Spleen (tissue), 11 donors: Measurements from ENCODE around the gene RELL1. TPM values are rescaled to one million over a fixed set of nuclear protein-coding genes. Genes with fewer than 3 reads are reported as not detected.

Experiments used
- DNase-seq: peaks from one replicate; pipeline ENCODE4 v3.0.0-alpha.2; 2020
- H3K27ac ChIP-seq, 8 donors: fragments of 200-600 bp; sonication (generic) in 7 of 8; 1 replicate in 4 of 8; 2 replicates in 4 of 8; pipeline versions ENCODE4 v1.5.0 to v1.8.0; 2016 to 2021; ENCODE audit warnings: inconsistent platforms in 4 of 8, mild to moderate bottlenecking in 4 of 8, moderate library complexity in 1 of 8
- H3K27me3 ChIP-seq, 7 donors: fragments of 200-600 bp; sonication (generic) in 6 of 7; replicated peaks in 1 of 7; 1 replicate in 4 of 7; 2 replicates in 3 of 7; pipeline versions ENCODE4 v1.5.0 to v1.8.0; 2016 to 2021; ENCODE audit warnings: inconsistent platforms in 3 of 7, mild to moderate bottlenecking in 1 of 7
- H3K36me3 ChIP-seq, 6 donors: fragments of 200-600 bp; sonication (generic) in 5 of 6; 1 replicate in 4 of 6; 2 replicates in 2 of 6; pipeline versions ENCODE4 v1.5.0 to v1.8.0; 2016 to 2021; ENCODE audit warnings: inconsistent platforms in 2 of 6
- H3K4me1 ChIP-seq, 6 donors: fragments of 200-600 bp; sonication (generic) in 5 of 6; 1 replicate in 3 of 6; 2 replicates in 3 of 6; pipeline versions ENCODE4 v1.5.0 to v1.8.0; 2016 to 2021; ENCODE audit warnings: inconsistent platforms in 3 of 6
- H3K4me3 ChIP-seq, 8 donors: fragments of 200-600 bp; sonication (generic) in 7 of 8; 1 replicate in 4 of 8; 2 replicates in 4 of 8; pipeline versions ENCODE4 v1.5.0 to v1.8.0; 2016 to 2021; ENCODE audit warnings: inconsistent platforms in 4 of 8, mild to moderate bottlenecking in 4 of 8, moderate library complexity in 2 of 8
- H3K9me3 ChIP-seq, 8 donors: fragments of 200-600 bp; sonication (generic) in 7 of 8; 1 replicate in 4 of 8; 2 replicates in 4 of 8; pipeline versions ENCODE4 v1.5.0 to v1.8.0; 2016 to 2021; ENCODE audit warnings: inconsistent platforms in 4 of 8
- POLR2A ChIP-seq, 3 donors: fragments of 450-650 bp; IDR thresholded peaks; one replicate each; pipeline ENCODE4 v1.5.1; 2017; ENCODE audit warnings: antibody characterized with exemption in 3 of 3, mild to moderate bottlenecking in 1 of 3
- POLR2AphosphoS5 ChIP-seq, 3 donors: sonication (generic); formaldehyde crosslinking; IDR thresholded peaks; one replicate each; pipeline ENCODE4 v1.5.1; 2017; ENCODE audit warnings: antibody characterized with exemption in 3 of 3
- WGBS, 5 donors: extraction: QIAGEN DNeasy Blood & Tissue Kit in 3 of 5; methylation state at CpG; one replicate each; pipeline versions ENCODE4 v1.1.5 to v1.1.7; 2013 to 2018; 5-methylcytosine and 5-hydroxymethylcytosine counted together
- intact Hi-C: fragments of 100-400 bp; cut with DNase I; formaldehyde crosslinking; loops from one replicate; pipeline ENCODE4 v1.15.0; 2023; ENCODE audit warnings: low total_unique reads
- polyA plus RNA-seq, 3 donors: library from polyadenylated mRNA; stranded (reverse); fragments of 200-250 nt; gene quantifications; one replicate each; pipeline ENCODE4 v1.2.1, GENCODE V29; 2013
- total RNA-seq, 7 donors: library from RNA; depleted of rRNA in 3 of 7; stranded (reverse); fragments of >200 nt in 3 of 7; fragmentation: NEBNext Ultra II Directional in 4 of 7; extraction: Animal tissue kit (Norgen Biotek cat#: 25700) in 4 of 7; gene quantifications; one replicate each; pipeline versions ENCODE4 v1.1.0 to v1.2.1, GENCODE V29; 2016 to 2021
- TF ChIP-seq, protein P1 (sequence below), 11 experiments: fragments of 200-600 bp in 7 of 11; fragments of 450-650 bp in 4 of 11; sonication (generic) in 4 of 11; IDR thresholded peaks in 8 of 11; conservative IDR thresholded peaks in 3 of 11; 1 replicate in 7 of 11; 2 replicates in 4 of 11; pipeline versions ENCODE4 v1.4.0 to v1.8.0; 2016 to 2021; ENCODE audit warnings: antibody characterized with exemption in 11 of 11, inconsistent platforms in 4 of 11, mild to moderate bottlenecking in 1 of 11
- donor health status: healthy with polysubstance abuse.
- donor health status: DM: no; HTN: no; CAD: no; lungs with moderate emphysema.
- donor health status: DM: no; HTN: no; CAD: no.
- donor health status: Bipolar disorder and iron deficiency.
- donor health status: healthy.
- donor health status: DM: no; HTN: no; CAD: no.
- donor health status: DM: yes; HTN: yes; CAD: no.

Gene RELL1
- total and polyA plus RNA-seq, 10 donors, result 0.59 to 70.4 (median 42.6) TPM

DNA sequence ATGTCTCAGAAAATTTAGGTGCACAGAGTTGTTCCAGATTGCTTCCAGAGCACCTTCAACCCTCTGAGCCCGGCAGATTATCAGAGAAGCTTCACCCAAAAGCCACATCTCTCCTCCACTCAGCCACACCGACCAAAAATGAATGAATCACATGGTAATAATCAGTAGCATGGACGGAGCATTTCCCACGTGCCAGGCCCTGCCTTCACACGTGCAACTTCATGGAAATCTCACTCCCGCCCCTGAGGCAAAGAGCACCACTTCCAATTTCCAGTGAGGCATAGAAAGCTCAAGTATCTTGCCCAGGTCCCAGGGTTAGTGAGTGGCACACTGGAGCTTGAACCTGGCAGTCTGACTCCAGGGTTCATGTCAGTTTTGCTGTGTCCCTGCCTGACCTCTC, 56.5 kb downstream of the RELL1 start:
- WGBS, 5 donors, result 87 to 100% (median 95%) methylated on average over 6 of the region's 6 CpGs
- no peaks in the 10 kb centered on the region for H3K27me3 ChIP-seq
- H3K9me3 ChIP-seq, result no peaks in the 10 kb centered on the region
- H3K4me3 ChIP-seq, result no peak overlapping the region
- TF ChIP-seq POLR2A (IDR thresholded peaks at IDR 0.05), result no peak
- H3K4me1 ChIP-seq, result no peaks in the 10 kb centered on the region
- no peak overlapping the region for H3K27ac ChIP-seq
- peaks cover 0 to 95% (median 34%) of the 10 kb centered on the region in 6 donors for H3K36me3 ChIP-seq
- DNase-seq, result no peak
- intact Hi-C loops, result no loop called here

DNA sequence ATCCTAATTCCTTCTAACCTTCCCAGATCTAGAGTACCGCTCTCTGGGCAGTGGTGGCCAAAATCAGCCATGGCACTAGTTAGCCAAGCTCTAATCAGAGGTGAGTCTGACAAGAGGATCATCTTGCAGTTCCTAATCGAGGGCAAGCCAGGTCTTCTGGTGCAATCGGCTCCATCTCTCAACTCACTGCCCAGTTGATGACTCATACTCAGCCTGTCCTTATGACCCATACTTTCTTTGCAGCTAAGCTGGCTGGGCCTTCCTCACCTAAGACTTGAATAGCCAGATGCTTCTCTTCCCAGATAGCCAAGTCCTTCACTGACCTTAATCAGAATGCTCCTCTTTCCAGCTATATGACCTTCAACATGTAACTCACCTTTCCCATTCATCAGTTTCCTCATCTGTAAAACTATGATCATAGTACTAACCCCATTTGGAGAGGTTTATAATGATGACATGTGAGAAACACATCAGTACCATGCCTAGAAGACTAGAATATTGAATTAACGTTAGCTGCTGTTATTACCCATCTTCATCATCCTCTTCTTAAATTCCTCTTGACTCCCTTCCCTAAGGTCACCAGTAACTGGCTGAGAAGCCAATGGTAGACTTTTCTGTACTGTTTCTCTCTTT, 57.1 kb downstream of the RELL1 start:
- intact Hi-C loops, result no loop called here
- DNase-seq, result no peak

DNA sequence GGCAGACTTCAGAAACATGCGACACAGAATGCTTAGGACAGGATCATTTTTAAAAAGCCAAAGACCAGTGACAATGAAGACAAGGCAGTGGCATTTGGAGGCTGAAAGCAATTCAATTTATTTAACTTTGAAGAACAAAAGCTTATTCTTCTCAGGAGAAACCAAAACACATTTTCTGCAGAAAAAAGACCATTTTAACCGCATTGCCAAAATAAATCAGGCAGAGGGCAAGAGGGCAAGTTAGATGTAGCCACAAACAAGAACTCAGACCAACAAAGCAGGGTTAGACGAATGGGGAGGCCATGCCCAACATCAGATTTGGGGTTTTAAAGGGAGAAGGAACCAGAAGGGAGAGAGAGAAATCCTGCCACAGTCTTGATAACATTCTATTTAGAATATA, 58.9 kb downstream of the RELL1 start:
- whole genome bisulfite sequencing, 5 donors, result 85 to 92% (median 87%) methylated on average over 3 of the region's 3 CpGs
- no peak for DNase-seq
- TF ChIP-seq, protein P1, sequence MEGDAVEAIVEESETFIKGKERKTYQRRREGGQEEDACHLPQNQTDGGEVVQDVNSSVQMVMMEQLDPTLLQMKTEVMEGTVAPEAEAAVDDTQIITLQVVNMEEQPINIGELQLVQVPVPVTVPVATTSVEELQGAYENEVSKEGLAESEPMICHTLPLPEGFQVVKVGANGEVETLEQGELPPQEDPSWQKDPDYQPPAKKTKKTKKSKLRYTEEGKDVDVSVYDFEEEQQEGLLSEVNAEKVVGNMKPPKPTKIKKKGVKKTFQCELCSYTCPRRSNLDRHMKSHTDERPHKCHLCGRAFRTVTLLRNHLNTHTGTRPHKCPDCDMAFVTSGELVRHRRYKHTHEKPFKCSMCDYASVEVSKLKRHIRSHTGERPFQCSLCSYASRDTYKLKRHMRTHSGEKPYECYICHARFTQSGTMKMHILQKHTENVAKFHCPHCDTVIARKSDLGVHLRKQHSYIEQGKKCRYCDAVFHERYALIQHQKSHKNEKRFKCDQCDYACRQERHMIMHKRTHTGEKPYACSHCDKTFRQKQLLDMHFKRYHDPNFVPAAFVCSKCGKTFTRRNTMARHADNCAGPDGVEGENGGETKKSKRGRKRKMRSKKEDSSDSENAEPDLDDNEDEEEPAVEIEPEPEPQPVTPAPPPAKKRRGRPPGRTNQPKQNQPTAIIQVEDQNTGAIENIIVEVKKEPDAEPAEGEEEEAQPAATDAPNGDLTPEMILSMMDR (IDR thresholded peaks at IDR 0.05 in 8 of 11, conservative IDR thresholded peaks at IDR 0.05 in 3 of 11), result no peak
- TF ChIP-seq POLR2A (IDR thresholded peaks at IDR 0.05) (no peak), POLR2AphosphoS5 (IDR thresholded peaks at IDR 0.05) (no peak)
- no peak overlapping the region for H3K27ac ChIP-seq
- H3K4me1 ChIP-seq, result no peaks in the 10 kb centered on the region
- no peaks in the 10 kb centered on the region for H3K9me3 ChIP-seq
- H3K27me3 ChIP-seq, result no peaks in the 10 kb centered on the region
- intact Hi-C loops, result no loop called here
- H3K36me3 ChIP-seq, result peaks cover 0 to 94% (median 21%) of the 10 kb centered on the region in 6 donors
- no peak overlapping the region for H3K4me3 ChIP-seq

More for the DNA sequence above, 57.1 kb downstream of the RELL1 start:
- Histone ChIP-seq H3K36me3 (peaks cover 0 to 94% (median 29%) of the 10 kb centered on the region in 6 donors), H3K4me3 (no peak overlapping the region), H3K27me3 (no peaks in the 10 kb centered on the region), H3K9me3 (no peaks in the 10 kb centered on the region), H3K4me1 (no peaks in the 10 kb centered on the region), H3K27ac (no peak overlapping the region)
- 83 to 96% (median 89%) methylated on average over 4 of the region's 4 CpGs for WGBS, 5 donors
- no peak for TF ChIP-seq POLR2AphosphoS5 (IDR thresholded peaks at IDR 0.05)
- no peak for TF ChIP-seq POLR2A (IDR thresholded peaks at IDR 0.05)
- TF ChIP-seq, protein P1 (IDR thresholded peaks at IDR 0.05 in 8 of 11, conservative IDR thresholded peaks at IDR 0.05 in 3 of 11), result no peak

DNA sequence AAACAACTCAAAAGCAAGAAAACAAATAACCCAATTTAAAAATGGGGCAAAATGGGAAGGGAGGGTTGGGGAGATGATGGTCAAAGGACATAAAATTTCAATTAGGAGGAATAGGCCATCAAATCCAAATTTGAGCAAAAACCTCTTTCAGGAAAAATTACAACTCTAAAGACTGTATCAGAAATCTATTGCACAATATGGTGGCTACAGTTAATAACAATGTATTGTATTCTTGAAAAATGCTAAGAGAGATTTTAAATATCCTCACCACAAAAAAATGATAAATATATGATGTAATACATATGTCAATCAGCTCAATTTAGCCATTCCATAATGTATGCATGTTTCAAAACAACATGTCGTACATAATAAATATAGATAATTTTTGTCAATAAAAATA, 60.7 kb downstream of the RELL1 start:
- DNase-seq, result no peak
- no peak for TF ChIP-seq POLR2A (IDR thresholded peaks at IDR 0.05)
- no peak for TF ChIP-seq POLR2AphosphoS5 (IDR thresholded peaks at IDR 0.05)
- TF ChIP-seq, protein P1 (IDR thresholded peaks at IDR 0.05 in 8 of 11, conservative IDR thresholded peaks at IDR 0.05 in 3 of 11), result no peak
- Histone ChIP-seq H3K4me3 (no peak overlapping the region), H3K36me3 (peaks cover 0 to 90% (median 11%) of the 10 kb centered on the region in 6 donors), H3K27me3 (no peaks in the 10 kb centered on the region), H3K27ac (no peak overlapping the region), H3K9me3 (no peaks in the 10 kb centered on the region), H3K4me1 (no peaks in the 10 kb centered on the region)
- WGBS, 5 donors, result 90 to 100% (median 95%) methylated on average over 1 of the region's 1 CpG
- intact Hi-C loops, result no loop called here
